Body of pancreas (tissue), 4 donors: ENCODE measurements around the gene SYNE3.

Experiments
- CTCF ChIP-seq, 7 experiments: fragments of 450-650 bp in 4 of 7; fragments of 200-600 bp in 3 of 7; sonication (generic) in 3 of 7; IDR thresholded peaks; one replicate each; pipeline ENCODE4 v1.5.1; 2016 to 2019; ENCODE audit warnings: antibody characterized with exemption in 7 of 7
- POLR2A ChIP-seq, 3 donors: fragments of 450-650 bp; IDR thresholded peaks; one replicate each; pipeline ENCODE4 v1.6.1; 2016; ENCODE audit warnings: antibody characterized with exemption in 3 of 3, mild to moderate bottlenecking in 2 of 3

- TF ChIP-seq CTCF (IDR thresholded peaks at IDR 0.05) (peak; percentile 96 to 100 (median 100)), POLR2A (IDR thresholded peaks at IDR 0.05) (no peak)
Observed at GRCh38 chr14:95561001-95561412, 44.6 kb upstream of the SYNE3 start.
